H9 (cell line): ENCODE data around the gene BAIAP2. TPM values are rescaled to one million over a fixed set of nuclear protein-coding genes. Genes with fewer than 3 reads are reported as not detected.

ENCODE experiments used
- DNase-seq: peaks from one replicate; pipeline ENCODE4 v3.0.0-alpha.2; 2017
- H2AFZ ChIP-seq: one replicate; pipeline ENCODE4 v1.6.1; 2013; ENCODE audit warnings: mild to moderate bottlenecking, low read length, control low read depth, moderate library complexity
- H2AK5ac ChIP-seq: 2 replicates; pipeline ENCODE4 v1.6.1; 2013; ENCODE audit warnings: low read length, control low read depth, mixed read lengths; ENCODE audit not compliant: insufficient read length
- H2BK120ac ChIP-seq: one replicate; pipeline ENCODE4 v1.6.1; 2013; ENCODE audit warnings: low read depth, mild to moderate bottlenecking, low read length, control low read depth, inconsistent platforms; ENCODE audit not compliant: poor library complexity, severe bottlenecking
- H2BK12ac ChIP-seq: 2 replicates; pipeline ENCODE4 v1.6.1; 2013; ENCODE audit warnings: low read length, control low read depth, mixed read lengths, low read depth; ENCODE audit not compliant: insufficient read length
- H2BK15ac ChIP-seq: 2 replicates; pipeline ENCODE4 v1.6.1; 2013; ENCODE audit warnings: low read depth, low read length, control low read depth
- H2BK20ac ChIP-seq: one replicate; pipeline ENCODE4 v1.6.1; 2013; ENCODE audit warnings: low read depth, mild to moderate bottlenecking, low read length, control low read depth, inconsistent platforms; ENCODE audit not compliant: poor library complexity, severe bottlenecking
- H2BK5ac ChIP-seq: 2 replicates; pipeline ENCODE4 v1.6.1; 2013; ENCODE audit warnings: low read length, control low read depth, mixed read lengths; ENCODE audit not compliant: insufficient read length
- H3K14ac ChIP-seq: 2 replicates; pipeline ENCODE4 v1.6.1; 2013; ENCODE audit warnings: low read length, control low read depth; ENCODE audit not compliant: insufficient read depth
- H3K18ac ChIP-seq: 2 replicates; pipeline ENCODE4 v1.6.1; 2013; ENCODE audit warnings: low read depth, mild to moderate bottlenecking, mixed read lengths, low read length, control low read depth; ENCODE audit not compliant: insufficient read length
- H3K23ac ChIP-seq: 2 replicates; pipeline ENCODE4 v1.6.1; 2013; ENCODE audit warnings: low read length, control low read depth, mixed read lengths, low read depth; ENCODE audit not compliant: insufficient read length
- H3K23me2 ChIP-seq: 2 replicates; pipeline ENCODE4 v1.6.1; 2013; ENCODE audit warnings: low read depth, mild to moderate bottlenecking, mixed read lengths, low read length, control low read depth; ENCODE audit not compliant: insufficient read length, poor library complexity, severe bottlenecking
- H3K27ac ChIP-seq: 2 replicates; pipeline ENCODE4 v1.5.1; 2013; ENCODE audit warnings: low read length, control low read depth, mixed read lengths, low read depth; ENCODE audit not compliant: insufficient read length
- H3K27me3 ChIP-seq: 2 replicates; pipeline ENCODE4 v1.6.1; 2013; ENCODE audit warnings: low read length, control low read depth, inconsistent platforms; ENCODE audit not compliant: insufficient read depth
- H3K4ac ChIP-seq: 2 replicates; pipeline ENCODE4 v1.6.1; 2013; ENCODE audit warnings: low read depth, mild to moderate bottlenecking, control low read depth, inconsistent platforms, low read length, moderate library complexity
- H3K4me1 ChIP-seq: 2 replicates; pipeline ENCODE4 v1.6.1; 2013; ENCODE audit warnings: low read length, control low read depth, inconsistent platforms; ENCODE audit not compliant: insufficient read depth
- H3K4me2 ChIP-seq: 2 replicates; pipeline ENCODE4 v1.6.1; 2013; ENCODE audit warnings: low read length, control low read depth, mixed read lengths; ENCODE audit not compliant: insufficient read length, insufficient read depth
- H3K56ac ChIP-seq: 2 replicates; pipeline ENCODE4 v1.6.1; 2013; ENCODE audit warnings: low read depth, mild to moderate bottlenecking, mixed read lengths, low read length, control low read depth; ENCODE audit not compliant: insufficient read length
- H3K79me1 ChIP-seq: 2 replicates; pipeline ENCODE4 v1.6.1; 2013; ENCODE audit warnings: low read depth, mild to moderate bottlenecking, moderate library complexity, low read length, control low read depth, inconsistent platforms; ENCODE audit not compliant: insufficient read depth, poor library complexity, severe bottlenecking
- H3K79me2 ChIP-seq: 2 replicates; pipeline ENCODE4 v1.6.1; 2013; ENCODE audit warnings: low read length, control low read depth, inconsistent platforms; ENCODE audit not compliant: insufficient read depth
- H3K9ac ChIP-seq: 2 replicates; pipeline ENCODE4 v1.6.1; 2013; ENCODE audit warnings: low read length, control low read depth, mixed read lengths; ENCODE audit not compliant: insufficient read length; ENCODE audit errors: extremely low read depth
- H3K9me3 ChIP-seq: one replicate; pipeline ENCODE4 v1.6.1; 2013; ENCODE audit warnings: low read depth, low read length, inconsistent platforms; ENCODE audit not compliant: control insufficient read depth
- H3T11ph ChIP-seq: one replicate; pipeline ENCODE4 v1.6.1; 2013; ENCODE audit warnings: mild to moderate bottlenecking, low read length, control low read depth, inconsistent platforms
- H4K20me1 ChIP-seq: one replicate; pipeline ENCODE4 v1.6.1; 2013; ENCODE audit not compliant: control insufficient read depth, insufficient read length, insufficient read depth
- H4K5ac ChIP-seq: 2 replicates; pipeline ENCODE4 v1.6.1; 2013; ENCODE audit warnings: low read depth, mild to moderate bottlenecking, mixed read lengths, low read length, control low read depth; ENCODE audit not compliant: insufficient read length
- H4K8ac ChIP-seq: replicated peaks from 2 replicates; pipeline ENCODE4 v1.6.1; 2013; ENCODE audit warnings: low read length, control low read depth, mixed read lengths, low read depth; ENCODE audit not compliant: insufficient read length
- H4K91ac ChIP-seq: 2 replicates; pipeline ENCODE4 v1.6.1; 2013; ENCODE audit warnings: low read depth, mild to moderate bottlenecking, moderate library complexity, mixed read lengths, low read length, control low read depth; ENCODE audit not compliant: insufficient read length
- H3K27ac Mint-ChIP-seq, 3 experiments: 2 replicates in 2 of 3; 3 replicates in 1 of 3; pipeline ENCODE4 v1.8.0; 2020 to 2021; ENCODE audit warnings: mixed read lengths in 3 of 3, mild to moderate bottlenecking in 1 of 3, moderate library complexity in 1 of 3
- H3K27me3 Mint-ChIP-seq: 2 replicates; pipeline ENCODE4 v1.8.0; 2021; ENCODE audit warnings: low read depth, mild to moderate bottlenecking, moderate library complexity, mixed read lengths
- H3K36me3 Mint-ChIP-seq, 3 experiments: 2 replicates in 2 of 3; 3 replicates in 1 of 3; pipeline ENCODE4 v1.8.0; 2020 to 2021; ENCODE audit warnings: low read depth in 3 of 3, mixed read lengths in 3 of 3; ENCODE audit not compliant: insufficient read depth in 1 of 3
- H3K4me1 Mint-ChIP-seq, 2 experiments: 2 replicates each; pipeline ENCODE4 v1.8.0; 2020; ENCODE audit warnings: mixed read lengths in 2 of 2
- H3K4me3 Mint-ChIP-seq, 2 experiments: 2 replicates in 1 of 2; 3 replicates in 1 of 2; pipeline ENCODE4 v1.8.0; 2020 to 2021; ENCODE audit warnings: mild to moderate bottlenecking in 2 of 2, mixed read lengths in 2 of 2, moderate library complexity in 1 of 2
- H3K9me3 Mint-ChIP-seq, 2 experiments: 2 replicates in 1 of 2; 3 replicates in 1 of 2; pipeline ENCODE4 v1.8.0; 2020; ENCODE audit warnings: mild to moderate bottlenecking in 2 of 2, mixed read lengths in 2 of 2, moderate library complexity in 1 of 2
- CTCF ChIP-seq: fragments of 200-600 bp; sonication (generic); conservative IDR thresholded peaks from 3 replicates; pipeline ENCODE4 v1.8.0; 2021; ENCODE audit warnings: antibody characterized with exemption, mild to moderate bottlenecking
- WGBS: extraction: QIAGEN DNeasy Blood & Tissue Kit; methylation state at CpG from one replicate; pipeline ENCODE4 v1.1.7; 2013; ENCODE audit warnings: missing lambda C conversion rate, low lambda C conversion rate, mixed read lengths; ENCODE audit not compliant: insufficient read length; ENCODE audit errors: extremely low coverage; 5-methylcytosine and 5-hydroxymethylcytosine counted together
- total RNA-seq: library from RNA; stranded (reverse); gene quantifications from 2 replicates; pipeline ENCODE4 v1.2.1, GENCODE V29; 2021

The BAIAP2 gene
- total RNA-seq, 1 experiment from 2014 or later, result 27.8 TPM

- no peak overlapping the region for H2BK20ac ChIP-seq
- no peak overlapping the region for H3K4me2 ChIP-seq
- WGBS, result no CpG with 5 or more reads among the region's 22 CpGs
- no peaks in the 10 kb centered on the region for H3K4me1 ChIP-seq
- H2AK5ac ChIP-seq, result no peak overlapping the region
- Mint-ChIP-seq H3K4me1 (peaks cover 9 to 20% of the 10 kb centered on the region in 2 experiments), H3K27me3 (peaks cover 28% of the 10 kb centered on the region), H3K4me3 (no peak overlapping the region), H3K27ac (no peak overlapping the region), H3K9me3 (peaks cover 0 to 3% of the 10 kb centered on the region in 2 experiments; a peak in 1 of 5 replicates), H3K36me3 (no peaks in the 10 kb centered on the region)
- DNase-seq, result no peak
- peaks cover 2% of the 10 kb centered on the region for H3K23me2 ChIP-seq
- H2AFZ ChIP-seq, result no peak overlapping the region
- H4K5ac ChIP-seq, result no peak overlapping the region
- H3K23ac ChIP-seq, result no peak overlapping the region
- no peak for TF ChIP-seq CTCF
- H2BK15ac ChIP-seq, result no peak overlapping the region
- H3T11ph ChIP-seq, result no peak overlapping the region
- no peak overlapping the region for H3K56ac ChIP-seq
- no peaks in the 10 kb centered on the region for H3K79me2 ChIP-seq
- H3K27me3 ChIP-seq, result no peaks in the 10 kb centered on the region
- H3K18ac ChIP-seq, result no peak overlapping the region
- no peaks in the 10 kb centered on the region for H3K9me3 ChIP-seq
- H4K8ac ChIP-seq, result no peak overlapping the region
- H2BK120ac ChIP-seq, result no peak overlapping the region
- no peak overlapping the region for H3K9ac ChIP-seq
- H4K91ac ChIP-seq, result no peak overlapping the region
- H2BK5ac ChIP-seq, result no peak overlapping the region
- no peak overlapping the region for H3K27ac ChIP-seq
- H3K4ac ChIP-seq, result no peak overlapping the region
- no peak overlapping the region for H3K14ac ChIP-seq
- H2BK12ac ChIP-seq, result no peak overlapping the region
- H3K79me1 ChIP-seq, result no peaks in the 10 kb centered on the region
- H4K20me1 ChIP-seq, result no peaks in the 10 kb centered on the region
These were observed 9.2 kb upstream of the BAIAP2 start for GRCh38 chr17:81025741-81026129.
